Measurements from ENCODE around the gene DCAF8L2.
"Not testable (repeated sequence)": the region's sequence is repeated elsewhere in the genome, so short reads cannot be mapped to it uniquely, and the experiment has no call there.

Gene DCAF8L2

DNA sequence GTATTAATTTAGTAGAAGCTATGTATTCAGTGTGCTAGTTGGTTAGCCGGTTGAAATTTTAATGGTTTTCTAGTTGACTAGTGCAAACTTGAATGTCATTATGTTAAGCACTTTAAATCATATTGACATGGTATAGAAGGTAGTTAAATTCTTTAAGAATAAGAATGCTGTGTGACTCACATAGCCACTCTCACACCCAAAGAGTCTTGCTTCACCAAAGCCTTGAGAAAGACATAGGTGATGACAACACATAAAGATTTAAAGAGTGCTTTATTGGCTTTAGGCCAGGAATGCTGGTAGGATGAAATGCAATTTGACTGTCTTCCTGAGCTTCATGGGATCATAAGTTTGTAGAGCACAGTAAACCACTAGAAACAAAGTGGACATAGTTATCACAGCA, 85.3 kb downstream of the DCAF8L2 start:
- in situ Hi-C loops (cut with HindIII; ENCODE audit: low sequenced_read_pairs) = no loop called here

DNA sequence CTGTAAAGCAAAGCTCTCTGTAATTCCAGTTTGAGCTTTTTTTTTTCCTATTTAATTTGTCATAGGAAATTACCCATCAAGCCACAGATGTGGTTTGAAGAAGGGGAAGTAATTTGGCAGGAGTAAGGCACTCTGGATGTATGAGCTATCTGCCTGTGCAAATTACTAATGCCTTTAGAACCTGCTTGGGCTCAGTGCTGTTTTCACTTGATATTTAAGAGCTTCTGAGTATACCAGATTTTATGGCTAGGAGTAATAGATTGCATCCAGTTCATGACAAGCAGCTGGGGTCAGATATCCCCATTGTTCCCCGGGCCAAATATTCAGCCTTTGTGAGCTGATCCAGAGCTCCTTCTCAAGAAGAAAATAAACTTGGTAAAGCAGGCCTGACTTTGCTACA, 89.1 kb downstream of the DCAF8L2 start:
- in situ Hi-C loops (cut with HindIII; ENCODE audit: low sequenced_read_pairs) = no loop called here

DNA sequence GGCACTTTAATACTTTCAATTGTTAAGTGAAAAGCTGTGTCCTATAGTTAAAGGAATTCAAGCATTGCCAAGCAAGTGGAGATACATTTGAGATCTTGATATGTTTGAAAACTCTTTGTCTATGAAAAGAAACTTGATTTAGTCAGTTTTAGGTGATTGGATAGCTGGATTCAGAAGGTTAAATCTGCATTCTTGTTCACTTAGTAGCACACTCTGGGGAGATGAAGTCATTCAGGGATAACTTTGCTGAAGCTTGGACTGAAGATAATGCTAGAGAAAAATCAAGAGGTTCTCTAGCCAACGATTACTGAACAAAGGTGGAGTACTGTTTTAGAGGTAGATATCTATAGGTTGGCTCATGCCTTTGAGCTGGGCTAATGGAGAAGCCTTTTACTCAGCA, 90.6 kb downstream of the DCAF8L2 start:
- in situ Hi-C loops (cut with HindIII; ENCODE audit: low sequenced_read_pairs) = no loop called here

DNA sequence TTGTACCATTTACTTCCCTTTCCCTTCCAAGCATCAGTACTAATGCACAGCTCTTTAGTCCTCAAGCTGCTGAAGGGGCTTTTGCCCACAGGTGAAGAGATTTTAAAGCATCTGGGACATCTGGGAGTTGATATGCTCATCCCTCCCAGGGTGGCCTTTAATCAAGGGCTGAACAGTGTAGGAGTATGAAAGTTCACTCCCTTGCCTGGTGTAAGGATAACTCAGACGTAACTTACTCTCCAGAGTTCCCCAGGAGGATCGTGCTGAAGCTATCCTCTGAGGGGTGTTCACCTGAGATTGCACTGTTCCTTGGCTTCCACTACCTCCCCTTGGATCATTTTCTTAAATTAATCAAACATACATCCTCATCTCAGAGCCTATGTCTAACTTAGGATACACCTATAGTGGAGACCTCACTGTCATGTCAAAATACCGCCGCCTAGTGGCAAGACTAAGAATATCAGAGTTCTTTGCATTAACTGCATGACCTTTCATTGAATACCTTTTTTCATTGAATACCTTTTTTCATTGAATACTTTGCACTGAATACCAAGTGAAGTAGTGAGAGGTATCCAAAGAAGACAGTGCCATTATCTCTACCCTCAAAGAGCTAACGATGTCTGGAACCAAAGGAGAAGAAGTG, 93.5 kb downstream of the DCAF8L2 start:
- in situ Hi-C loops (cut with HindIII; ENCODE audit: low sequenced_read_pairs) = not testable (repeated sequence)

DNA sequence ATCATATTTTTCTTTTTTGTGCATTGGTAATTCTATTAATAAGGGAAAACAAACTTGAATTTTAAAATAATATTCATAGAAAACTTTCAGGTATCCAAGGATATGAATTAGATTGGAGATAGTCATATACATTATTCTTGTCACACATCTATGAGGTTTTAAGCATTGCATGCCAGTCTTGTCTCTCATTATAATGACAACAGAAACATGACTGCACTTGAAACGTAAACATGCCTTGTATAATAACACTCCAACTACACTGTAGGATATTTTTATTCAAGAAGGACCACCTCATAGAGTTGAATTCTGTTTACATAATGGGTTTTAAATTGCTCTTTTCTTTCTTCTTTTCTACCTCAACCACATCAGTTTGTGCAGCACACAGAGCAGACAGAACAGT, 104.5 kb downstream of the DCAF8L2 start:
- in situ Hi-C loops (cut with HindIII; ENCODE audit: low sequenced_read_pairs) = no loop called here

DNA sequence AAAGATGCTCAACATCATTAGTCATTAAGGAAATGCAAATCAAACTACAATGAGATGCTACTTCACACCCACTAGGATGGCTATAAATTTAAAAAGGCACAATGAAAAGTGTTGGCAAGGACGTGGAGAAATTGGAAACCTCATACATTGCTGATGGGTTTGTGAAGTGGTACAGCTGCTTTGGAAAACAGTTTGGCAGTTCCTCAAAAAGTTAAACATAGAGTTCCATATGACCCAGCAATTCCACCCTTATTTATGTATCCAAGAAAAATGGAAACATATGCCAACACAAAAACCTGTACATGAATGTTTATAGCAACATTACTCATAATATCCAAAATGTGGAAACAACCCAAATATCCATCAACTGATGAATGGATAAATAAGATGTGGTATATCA, 116.4 kb downstream of the DCAF8L2 start:
- in situ Hi-C loops (cut with HindIII; ENCODE audit: low sequenced_read_pairs) = no loop called here

DNA sequence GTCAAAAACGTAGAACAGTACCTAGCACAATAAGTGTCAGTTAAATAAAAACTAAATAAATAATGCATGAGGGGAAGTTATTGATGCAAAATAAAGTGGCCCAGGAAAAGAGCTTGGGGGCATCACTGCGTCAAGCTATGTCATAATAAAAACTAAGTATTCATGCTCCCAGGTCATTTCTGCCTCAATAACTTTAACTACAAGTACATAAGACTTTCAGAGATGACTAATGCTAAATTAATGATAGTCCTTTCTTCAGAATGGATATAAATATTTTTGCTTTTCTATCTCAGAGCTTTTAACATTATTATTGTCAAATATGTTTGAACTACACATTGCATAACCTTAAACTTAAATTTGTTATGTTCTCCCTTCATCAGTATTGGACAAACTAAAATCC, 125.5 kb downstream of the DCAF8L2 start:
- in situ Hi-C loops (cut with HindIII; ENCODE audit: low sequenced_read_pairs) = no loop called here

DNA sequence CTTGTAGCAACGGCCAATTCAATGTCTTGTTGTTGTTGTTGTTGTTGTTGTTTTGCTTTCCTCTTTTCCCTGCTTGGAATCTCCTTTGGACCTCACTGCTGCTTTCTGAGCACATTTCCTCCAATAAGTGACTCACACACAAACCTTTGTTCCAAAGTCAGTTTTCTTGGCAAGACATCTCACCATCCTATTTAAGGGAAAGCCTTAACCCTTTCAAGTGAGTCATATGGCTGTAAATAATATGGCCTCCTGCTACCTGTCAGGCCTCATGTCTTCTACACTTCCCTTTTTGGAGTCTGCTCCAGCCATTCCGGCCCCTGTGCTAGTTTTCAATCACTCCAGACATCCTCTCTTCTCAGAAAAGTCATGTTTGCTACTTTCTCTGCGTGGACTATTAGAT, 138.1 kb downstream of the DCAF8L2 start:
- in situ Hi-C loops (cut with HindIII; ENCODE audit: low sequenced_read_pairs) = no loop called here

DNA sequence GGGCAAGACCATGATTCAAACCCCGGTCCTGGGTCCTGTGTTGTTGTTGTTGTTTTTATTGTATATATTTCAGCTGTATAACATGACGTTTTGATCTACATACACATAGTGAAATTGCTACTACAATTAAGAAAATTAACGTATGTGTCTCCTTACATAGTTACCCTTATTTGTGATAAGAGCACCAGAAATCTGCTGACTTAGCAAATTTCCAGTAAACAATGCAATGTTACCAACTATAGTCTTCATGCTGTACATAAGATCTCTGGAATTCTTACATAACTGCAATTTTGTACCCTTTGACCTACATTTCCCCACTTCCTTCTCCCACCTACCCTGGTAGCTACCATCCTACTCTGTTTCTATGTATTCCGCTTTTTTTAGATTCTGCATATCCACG, 141.8 kb downstream of the DCAF8L2 start:
- in situ Hi-C loops (cut with HindIII; ENCODE audit: low sequenced_read_pairs) = no loop called here

DNA sequence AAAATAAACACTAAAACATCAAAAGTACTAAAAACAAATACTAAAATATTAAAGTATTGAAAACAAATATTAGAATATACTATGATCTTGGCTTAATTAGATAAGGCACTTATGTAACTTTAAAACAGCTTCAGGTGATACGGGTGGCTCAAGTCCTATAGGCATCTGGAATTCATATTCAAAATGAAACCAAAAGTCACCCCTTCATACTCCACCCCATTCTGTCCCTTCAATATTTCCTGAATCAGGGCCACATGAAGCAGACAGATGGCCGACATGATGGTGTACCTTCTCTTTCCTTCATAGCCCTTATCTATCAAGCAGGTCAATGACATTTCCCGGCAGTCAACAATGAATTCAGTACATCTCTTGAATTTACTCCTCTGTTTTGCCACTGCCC, 145.8 kb downstream of the DCAF8L2 start:
- in situ Hi-C loops (cut with HindIII; ENCODE audit: low sequenced_read_pairs) = no loop called here

DNA sequence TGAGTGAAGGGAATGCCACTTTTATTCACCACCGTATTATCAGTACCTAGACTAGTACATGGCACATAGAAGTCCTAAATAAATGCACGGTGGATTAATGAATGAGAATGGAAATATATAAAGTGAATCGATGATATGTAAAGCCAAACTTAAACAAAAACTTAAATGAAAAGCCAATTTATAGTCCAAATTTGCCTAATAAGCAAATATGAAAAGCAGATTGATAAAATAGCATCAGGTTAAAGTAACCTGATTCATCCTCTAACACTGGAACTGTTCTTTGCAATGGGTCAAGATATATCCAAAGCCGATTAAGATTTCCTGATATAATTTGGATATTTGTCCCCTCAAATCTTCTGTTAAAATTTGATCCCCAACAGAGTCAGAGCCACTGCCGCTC, 150.8 kb downstream of the DCAF8L2 start:
- in situ Hi-C loops (cut with HindIII; ENCODE audit: low sequenced_read_pairs) = no loop called here

DNA sequence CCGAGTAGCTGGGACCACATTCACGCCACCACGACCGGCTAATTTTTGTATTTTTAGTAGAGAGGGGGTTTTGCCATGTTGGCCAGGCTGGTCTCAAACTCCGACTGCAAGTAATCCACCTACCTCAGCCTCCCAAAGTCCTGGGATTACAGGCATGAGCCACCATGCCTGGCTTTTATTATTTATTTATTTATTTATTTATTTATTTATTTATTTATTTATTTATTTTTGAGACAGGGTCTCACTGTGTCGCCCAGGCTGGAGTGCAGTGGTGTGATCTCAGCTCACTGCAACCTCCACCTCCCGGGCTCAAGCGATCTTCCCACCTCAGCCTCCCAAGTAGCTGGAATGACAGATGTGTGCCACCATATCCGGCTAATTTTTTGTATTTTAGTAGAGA, 153.4 kb downstream of the DCAF8L2 start:
- in situ Hi-C loops (cut with HindIII; ENCODE audit: low sequenced_read_pairs) = not testable (repeated sequence)

DNA sequence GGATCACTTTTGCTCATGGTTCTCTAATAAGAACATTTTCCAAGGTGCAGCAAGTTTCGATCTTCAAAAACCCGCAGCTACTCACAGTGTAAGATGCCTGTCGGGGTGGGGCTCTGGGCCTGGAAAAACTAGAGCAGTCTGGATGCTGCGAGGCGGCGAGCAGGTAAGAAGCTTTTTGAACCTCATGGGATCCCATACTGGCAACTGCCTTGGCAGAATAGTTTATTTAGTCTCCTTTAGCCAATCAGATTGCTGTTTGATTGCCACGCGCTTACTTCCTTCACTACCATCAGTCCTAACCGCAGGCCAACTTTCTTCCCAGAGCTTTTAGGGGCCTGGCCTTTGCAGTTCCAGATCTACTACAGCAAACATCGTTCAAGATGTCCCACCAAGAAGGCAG, 156.4 kb downstream of the DCAF8L2 start:
- in situ Hi-C loops (cut with HindIII; ENCODE audit: low sequenced_read_pairs) = no loop called here

DNA sequence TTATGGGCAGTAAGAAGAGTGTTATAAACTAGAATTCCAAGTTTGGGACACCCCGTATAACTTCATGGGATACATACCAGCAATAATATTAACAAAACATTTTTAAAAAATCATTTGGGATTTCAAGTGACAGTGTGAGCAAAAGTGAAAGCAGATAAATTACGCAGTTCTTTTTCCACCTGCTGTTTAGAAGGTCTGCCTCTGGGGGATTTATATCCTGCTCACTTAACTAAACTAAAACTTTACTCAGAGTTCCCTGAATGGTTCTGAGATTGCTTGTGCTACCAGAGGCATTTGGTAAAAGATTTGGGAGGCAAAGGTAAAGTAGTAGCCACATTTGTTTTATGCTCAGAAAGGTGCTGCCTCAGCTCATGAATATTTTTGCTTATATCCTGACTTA, 160.2 kb downstream of the DCAF8L2 start:
- in situ Hi-C loops (cut with HindIII; ENCODE audit: low sequenced_read_pairs) = not testable (repeated sequence)

DNA sequence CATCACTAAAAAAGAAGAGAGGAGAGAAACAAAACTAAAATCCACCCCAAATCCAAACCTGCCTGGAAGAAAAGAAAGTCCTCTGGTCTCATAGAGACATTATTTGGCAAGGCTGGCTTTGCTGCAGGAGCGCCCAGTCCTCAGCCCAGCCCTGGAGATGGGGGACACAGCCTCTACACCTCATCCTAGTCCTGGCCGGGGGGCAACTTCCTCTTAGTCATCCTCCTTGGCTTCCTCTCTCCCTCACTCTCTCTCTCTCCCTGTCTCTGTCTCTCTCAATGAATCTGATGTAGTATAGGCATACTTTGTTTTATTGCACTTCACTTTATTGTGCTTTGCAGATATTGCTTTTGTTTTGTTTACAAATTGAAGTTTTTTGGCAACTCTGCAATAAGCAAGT, 161.8 kb downstream of the DCAF8L2 start:
- in situ Hi-C loops (cut with HindIII; ENCODE audit: low sequenced_read_pairs) = no loop called here

DNA sequence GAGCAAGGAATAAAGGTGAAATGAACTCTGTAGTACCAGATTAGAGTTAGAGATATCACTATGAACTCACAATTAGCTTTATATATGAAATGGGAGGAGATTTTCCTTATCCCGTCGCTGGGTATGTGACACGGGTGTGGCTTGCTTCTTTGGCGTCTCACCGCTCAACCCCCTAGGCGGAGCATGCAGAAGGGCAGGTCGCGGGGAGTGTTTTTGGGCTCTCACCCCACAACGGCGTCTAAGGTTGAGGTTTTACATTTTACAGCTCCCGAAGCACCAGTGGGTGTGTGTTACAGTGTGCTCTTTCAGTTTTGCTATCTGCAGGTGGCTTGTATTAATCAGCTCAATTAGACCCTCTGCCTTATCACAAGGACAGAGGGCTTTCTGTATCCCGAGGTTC, 175.6 kb downstream of the DCAF8L2 start:
- in situ Hi-C loops (cut with HindIII; ENCODE audit: low sequenced_read_pairs) = no loop called here

DNA sequence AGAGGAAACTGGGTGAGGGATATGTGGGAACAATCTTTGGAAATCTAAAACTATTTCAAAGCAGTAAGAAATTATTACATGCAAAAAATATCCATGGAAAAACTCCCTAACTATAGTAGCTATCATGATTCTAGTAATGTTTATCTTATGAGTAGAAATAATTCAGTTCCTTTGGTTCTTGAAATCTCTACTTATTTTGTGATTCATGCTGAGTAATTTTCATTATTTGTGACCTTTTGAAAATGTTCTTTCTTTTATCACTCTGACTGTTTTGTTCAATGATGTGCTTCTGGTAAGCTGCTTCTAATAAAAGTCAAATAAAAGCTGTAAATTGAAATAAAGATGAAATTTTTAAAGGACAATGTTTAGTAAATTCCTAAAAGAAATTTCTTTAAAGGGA, 177.2 kb downstream of the DCAF8L2 start:
- in situ Hi-C loops (cut with HindIII; ENCODE audit: low sequenced_read_pairs) = no loop called here

DNA sequence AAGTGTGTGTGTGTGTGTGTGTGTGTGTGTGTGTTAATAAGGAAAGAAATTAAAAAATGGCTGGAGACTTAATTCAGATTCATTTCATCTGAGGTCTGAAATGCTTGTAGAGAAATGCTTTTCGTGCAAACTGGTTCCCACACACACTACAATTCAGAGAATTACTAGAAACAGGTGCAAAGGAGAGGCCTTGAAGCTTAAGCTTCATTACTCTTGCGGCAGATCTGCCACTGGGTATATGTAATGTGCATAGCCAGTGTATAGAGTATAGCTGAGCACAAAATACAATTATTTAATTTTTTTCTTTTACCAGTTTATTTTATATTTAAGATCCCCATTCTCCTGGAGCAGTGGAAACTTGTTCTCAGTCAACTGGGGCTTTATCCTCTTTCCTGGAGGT, 185.8 kb downstream of the DCAF8L2 start:
- in situ Hi-C loops (cut with HindIII; ENCODE audit: low sequenced_read_pairs) = loop anchor here (5.0 kb wide), 1 partner anchor 51 kb away; no protein-coding TSS in a partner anchor

DNA sequence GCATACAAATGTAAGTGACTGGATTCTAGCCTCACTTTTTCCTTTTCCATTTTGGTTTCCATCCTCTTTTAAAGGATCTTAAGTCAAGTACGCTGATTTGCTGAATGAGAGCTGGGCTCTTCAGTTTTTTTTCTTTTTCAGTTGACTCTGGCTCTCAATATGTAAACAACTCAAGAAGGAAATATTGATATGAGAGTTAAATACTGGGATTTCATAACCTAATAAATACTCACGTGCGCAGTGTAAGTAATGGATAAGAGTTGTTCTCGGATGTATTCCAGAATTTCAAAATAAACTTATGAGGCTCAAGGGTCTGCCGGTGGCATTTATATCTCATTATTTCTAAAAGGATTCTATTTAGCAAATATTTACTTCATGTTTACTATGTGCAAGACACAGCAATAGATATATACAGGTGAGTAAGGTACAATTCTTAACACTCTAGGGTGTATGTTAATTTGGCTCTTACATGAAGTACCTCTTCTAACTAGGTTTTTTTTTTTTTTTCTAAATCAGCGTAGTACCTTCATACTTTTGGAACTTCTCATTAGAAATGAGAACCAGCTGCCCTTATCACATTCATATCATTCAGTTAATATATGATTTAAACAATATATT, 206.6 kb downstream of the DCAF8L2 start:
- in situ Hi-C loops (cut with HindIII; ENCODE audit: low sequenced_read_pairs) = no loop called here

DNA sequence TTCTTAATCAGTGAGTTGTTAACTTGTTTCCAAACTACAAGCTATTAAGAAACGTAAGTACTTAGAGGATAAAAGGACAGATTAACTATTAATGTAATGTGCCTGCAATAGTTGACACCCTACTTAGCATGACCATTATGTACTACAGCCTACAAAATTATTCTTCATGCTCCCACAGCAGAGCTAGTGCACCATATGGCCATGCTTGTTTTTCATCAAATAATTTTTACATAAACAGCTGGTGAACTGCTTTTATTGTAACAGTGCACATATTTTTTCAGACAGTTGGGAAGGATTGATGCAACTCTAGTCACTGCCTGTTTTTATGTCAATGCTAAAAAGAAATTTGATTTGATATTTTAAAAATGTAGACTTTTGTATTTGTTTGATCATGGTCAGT, 207.4 kb downstream of the DCAF8L2 start:
- in situ Hi-C loops (cut with HindIII; ENCODE audit: low sequenced_read_pairs) = no loop called here

Data from endothelial cell of hepatic sinusoid (primary cell).